ENCODE measurements around the gene LIN28B.

Gene LIN28B

GRCh38 chr6:105113422-105113821 is 156.5 kb downstream of the LIN28B start:
- H3K36me3 ChIP-seq (ENCODE audit: control insufficient read depth in 1 of 2, insufficient read depth in 2 of 2, low read length in 2 of 2) = peaks cover 0 to 2% of the 10 kb centered on the region in 2 experiments
- H4K8ac ChIP-seq (ENCODE audit: low read depth, low read length) = no peak overlapping the region
- H3K4me1 ChIP-seq (ENCODE audit: control insufficient read depth in 1 of 2, insufficient read depth in 2 of 2, low read length in 2 of 2) = no peaks in the 10 kb centered on the region
- no peak for DNase-seq
- H3K4me3 ChIP-seq (ENCODE audit: low read depth, low read length) = no peak overlapping the region
- no peak overlapping the region for H4K91ac ChIP-seq (ENCODE audit: low read depth, low read length)
- no peaks in the 10 kb centered on the region for H3K79me2 ChIP-seq (ENCODE audit: control insufficient read depth, insufficient read depth, low read length, poor library complexity)
- no peak overlapping the region for H4K12ac ChIP-seq (ENCODE audit: low read depth, low read length)
- no peak overlapping the region for H3K27ac ChIP-seq (ENCODE audit: low read depth, low read length)
- no peak overlapping the region for H2BK12ac ChIP-seq (ENCODE audit: low read length)
- H2BK120ac ChIP-seq (ENCODE audit: insufficient read depth, low read length, poor library complexity) = no peak overlapping the region
- no peak overlapping the region for H3K9ac ChIP-seq (ENCODE audit: low read length)
- no peak overlapping the region for H3K23ac ChIP-seq (ENCODE audit: low read length)
- H3K14ac ChIP-seq (ENCODE audit: low read length) = no peak overlapping the region
- no peak overlapping the region for H3K4me2 ChIP-seq (ENCODE audit: low read length)
- H3K27me3 ChIP-seq (ENCODE audit: insufficient read depth, low read length) = no peaks in the 10 kb centered on the region
- H2BK5ac ChIP-seq (ENCODE audit: low read depth, low read length, poor library complexity) = no peak overlapping the region
- no peak overlapping the region for H3K4ac ChIP-seq (ENCODE audit: low read depth, low read length)
- no peak overlapping the region for H2AFZ ChIP-seq (ENCODE audit: insufficient read depth, low read length, poor library complexity)
- H3K79me1 ChIP-seq (ENCODE audit: low read length) = no peaks in the 10 kb centered on the region
- H2AK5ac ChIP-seq (ENCODE audit: low read length) = no peak overlapping the region
- no peaks in the 10 kb centered on the region for H3K9me3 ChIP-seq (ENCODE audit: insufficient read depth, low read depth, low read length)
- no CpG with 5 or more reads among the region's 6 CpGs for WGBS (ENCODE audit: extremely low coverage, insufficient coverage, insufficient read length)
- H3K18ac ChIP-seq (ENCODE audit: low read length) = no peak overlapping the region

DNA sequence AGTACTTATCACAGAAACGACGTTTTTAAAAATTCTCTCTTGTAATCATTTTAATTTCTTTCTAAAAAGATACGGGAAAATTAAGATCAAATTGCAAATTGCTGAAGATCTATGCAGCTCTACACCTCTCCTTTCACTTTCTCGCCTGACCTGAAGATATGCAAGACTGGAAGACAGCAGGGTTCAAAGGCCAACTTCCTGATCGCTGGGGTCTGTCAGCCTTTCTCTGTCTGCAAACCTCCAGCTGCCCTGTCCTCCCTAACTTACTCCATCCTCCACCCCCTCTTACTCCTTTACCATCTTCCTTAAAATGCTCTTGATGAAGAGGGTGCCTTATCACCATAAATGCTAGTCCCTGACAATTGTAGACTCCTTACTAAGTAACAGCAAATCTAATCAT is 159.2 kb downstream of the LIN28B start:
- Histone ChIP-seq H3K4me2 (ENCODE audit: low read length) (no peak overlapping the region), H3K79me1 (ENCODE audit: low read length) (no peaks in the 10 kb centered on the region), H2AK5ac (ENCODE audit: low read length) (no peak overlapping the region), H3K27ac (ENCODE audit: low read depth, low read length) (no peak overlapping the region), H3K23ac (ENCODE audit: low read length) (no peak overlapping the region), H4K12ac (ENCODE audit: low read depth, low read length) (no peak overlapping the region), H3K18ac (ENCODE audit: low read length) (no peak overlapping the region), H2BK5ac (ENCODE audit: low read depth, low read length, poor library complexity) (no peak overlapping the region), H2BK12ac (ENCODE audit: low read length) (no peak overlapping the region), H3K27me3 (ENCODE audit: insufficient read depth, low read length) (no peaks in the 10 kb centered on the region), H3K9ac (ENCODE audit: low read length) (no peak overlapping the region), H3K36me3 (ENCODE audit: control insufficient read depth in 1 of 2, insufficient read depth in 2 of 2, low read length in 2 of 2) (peaks cover 0 to 2% of the 10 kb centered on the region in 2 experiments), H2BK120ac (ENCODE audit: insufficient read depth, low read length, poor library complexity) (no peak overlapping the region), H2AFZ (ENCODE audit: insufficient read depth, low read length, poor library complexity) (no peak overlapping the region), H3K4ac (ENCODE audit: low read depth, low read length) (no peak overlapping the region), H3K14ac (ENCODE audit: low read length) (no peak overlapping the region), H3K4me1 (ENCODE audit: control insufficient read depth in 1 of 2, insufficient read depth in 2 of 2, low read length in 2 of 2) (no peaks in the 10 kb centered on the region), H3K4me3 (ENCODE audit: low read depth, low read length) (no peak overlapping the region), H3K9me3 (ENCODE audit: insufficient read depth, low read depth, low read length) (no peaks in the 10 kb centered on the region), H4K8ac (ENCODE audit: low read depth, low read length) (no peak overlapping the region), H3K79me2 (ENCODE audit: control insufficient read depth, insufficient read depth, low read length, poor library complexity) (no peaks in the 10 kb centered on the region), H4K91ac (ENCODE audit: low read depth, low read length) (no peak overlapping the region)
- no peak for DNase-seq
- WGBS (ENCODE audit: extremely low coverage, insufficient coverage, insufficient read length) = no CpG with 5 or more reads among the region's 5 CpGs

GRCh38 chr6:105120570-105120969 is 163.7 kb downstream of the LIN28B start:
- H3K9ac ChIP-seq (ENCODE audit: low read length) = no peak overlapping the region
- no peak overlapping the region for H2BK5ac ChIP-seq (ENCODE audit: low read depth, low read length, poor library complexity)
- H3K4me2 ChIP-seq (ENCODE audit: low read length) = no peak overlapping the region
- no CpG with 5 or more reads among the region's 5 CpGs for WGBS (ENCODE audit: extremely low coverage, insufficient coverage, insufficient read length)
- no peaks in the 10 kb centered on the region for H3K27me3 ChIP-seq (ENCODE audit: insufficient read depth, low read length)
- no peak overlapping the region for H2BK120ac ChIP-seq (ENCODE audit: insufficient read depth, low read length, poor library complexity)
- H3K27ac ChIP-seq (ENCODE audit: low read depth, low read length) = no peak overlapping the region
- H3K4ac ChIP-seq (ENCODE audit: low read depth, low read length) = no peak overlapping the region
- H3K36me3 ChIP-seq (ENCODE audit: control insufficient read depth in 1 of 2, insufficient read depth in 2 of 2, low read length in 2 of 2) = peaks cover 0 to under 1% of the 10 kb centered on the region in 2 experiments
- H4K8ac ChIP-seq (ENCODE audit: low read depth, low read length) = no peak overlapping the region
- H3K9me3 ChIP-seq (ENCODE audit: insufficient read depth, low read depth, low read length) = no peaks in the 10 kb centered on the region
- no peak overlapping the region for H2AK5ac ChIP-seq (ENCODE audit: low read length)
- H4K12ac ChIP-seq (ENCODE audit: low read depth, low read length) = no peak overlapping the region
- no peak overlapping the region for H2BK12ac ChIP-seq (ENCODE audit: low read length)
- H2AFZ ChIP-seq (ENCODE audit: insufficient read depth, low read length, poor library complexity) = no peak overlapping the region
- no peaks in the 10 kb centered on the region for H3K79me2 ChIP-seq (ENCODE audit: control insufficient read depth, insufficient read depth, low read length, poor library complexity)
- H3K4me3 ChIP-seq (ENCODE audit: low read depth, low read length) = no peak overlapping the region
- H3K23ac ChIP-seq (ENCODE audit: low read length) = no peak overlapping the region
- H3K4me1 ChIP-seq (ENCODE audit: control insufficient read depth in 1 of 2, insufficient read depth in 2 of 2, low read length in 2 of 2) = no peaks in the 10 kb centered on the region
- no peaks in the 10 kb centered on the region for H3K79me1 ChIP-seq (ENCODE audit: low read length)
- no peak overlapping the region for H3K18ac ChIP-seq (ENCODE audit: low read length)
- H3K14ac ChIP-seq (ENCODE audit: low read length) = no peak overlapping the region
- H4K91ac ChIP-seq (ENCODE audit: low read depth, low read length) = no peak overlapping the region
- DNase-seq = no peak

- Histone ChIP-seq H2AFZ (ENCODE audit: insufficient read depth, low read length, poor library complexity) (no peak overlapping the region), H4K12ac (ENCODE audit: low read depth, low read length) (no peak overlapping the region), H2BK5ac (ENCODE audit: low read depth, low read length, poor library complexity) (no peak overlapping the region), H3K4me2 (ENCODE audit: low read length) (no peak overlapping the region), H2AK5ac (ENCODE audit: low read length) (no peak overlapping the region), H3K4me1 (ENCODE audit: control insufficient read depth in 1 of 2, insufficient read depth in 2 of 2, low read length in 2 of 2) (no peaks in the 10 kb centered on the region), H2BK120ac (ENCODE audit: insufficient read depth, low read length, poor library complexity) (no peak overlapping the region), H3K36me3 (ENCODE audit: control insufficient read depth in 1 of 2, insufficient read depth in 2 of 2, low read length in 2 of 2) (peaks cover 0 to 2% of the 10 kb centered on the region in 2 experiments), H3K9me3 (ENCODE audit: insufficient read depth, low read depth, low read length) (no peaks in the 10 kb centered on the region), H3K9ac (ENCODE audit: low read length) (no peak overlapping the region), H3K23ac (ENCODE audit: low read length) (no peak overlapping the region), H3K79me1 (ENCODE audit: low read length) (no peaks in the 10 kb centered on the region), H3K27me3 (ENCODE audit: insufficient read depth, low read length) (no peaks in the 10 kb centered on the region), H4K8ac (ENCODE audit: low read depth, low read length) (no peak overlapping the region), H2BK12ac (ENCODE audit: low read length) (no peak overlapping the region), H3K79me2 (ENCODE audit: control insufficient read depth, insufficient read depth, low read length, poor library complexity) (no peaks in the 10 kb centered on the region), H3K14ac (ENCODE audit: low read length) (no peak overlapping the region), H3K4me3 (ENCODE audit: low read depth, low read length) (no peak overlapping the region), H3K18ac (ENCODE audit: low read length) (no peak overlapping the region), H3K4ac (ENCODE audit: low read depth, low read length) (no peak overlapping the region), H4K91ac (ENCODE audit: low read depth, low read length) (no peak overlapping the region), H3K27ac (ENCODE audit: low read depth, low read length) (no peak overlapping the region)
- no peak for DNase-seq
- WGBS (ENCODE audit: extremely low coverage, insufficient coverage, insufficient read length) = no CpG with 5 or more reads among the region's 3 CpGs
These were observed 165.1 kb downstream of the LIN28B start for GRCh38 chr6:105121981-105122380.
